ENCODE data around the gene PRDM16. TPM values are rescaled to one million over a fixed set of nuclear protein-coding genes. Genes with fewer than 3 reads are reported as not detected.

PRDM16 gene
- total RNA-seq, 1 donor from 2014 or later: 17.7 TPM

DNA sequence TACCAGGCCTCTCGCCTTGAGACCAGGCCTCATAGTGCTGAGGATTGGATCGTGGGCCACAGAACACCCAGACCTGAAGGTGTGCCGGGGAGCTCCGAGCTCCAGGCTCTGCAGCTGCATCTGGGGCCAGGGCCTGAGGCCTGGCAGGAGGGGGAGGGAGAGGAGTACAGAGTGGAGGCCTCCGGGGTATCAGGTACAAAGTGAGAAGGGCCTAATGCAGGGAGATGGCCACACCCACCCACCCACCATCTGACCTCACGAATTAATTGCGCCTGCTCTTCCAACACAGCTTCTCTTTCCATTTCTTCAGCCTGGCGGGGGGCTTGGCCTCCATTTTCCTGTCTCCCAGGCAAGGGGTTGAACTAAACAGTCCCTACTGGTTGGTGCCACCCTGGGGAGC, 286.1 kb downstream of the PRDM16 start:
- intact Hi-C loops (cut with micrococcal nuclease): no loop called here
- no peak for DNase-seq
- no peak for ATAC-seq

DNA sequence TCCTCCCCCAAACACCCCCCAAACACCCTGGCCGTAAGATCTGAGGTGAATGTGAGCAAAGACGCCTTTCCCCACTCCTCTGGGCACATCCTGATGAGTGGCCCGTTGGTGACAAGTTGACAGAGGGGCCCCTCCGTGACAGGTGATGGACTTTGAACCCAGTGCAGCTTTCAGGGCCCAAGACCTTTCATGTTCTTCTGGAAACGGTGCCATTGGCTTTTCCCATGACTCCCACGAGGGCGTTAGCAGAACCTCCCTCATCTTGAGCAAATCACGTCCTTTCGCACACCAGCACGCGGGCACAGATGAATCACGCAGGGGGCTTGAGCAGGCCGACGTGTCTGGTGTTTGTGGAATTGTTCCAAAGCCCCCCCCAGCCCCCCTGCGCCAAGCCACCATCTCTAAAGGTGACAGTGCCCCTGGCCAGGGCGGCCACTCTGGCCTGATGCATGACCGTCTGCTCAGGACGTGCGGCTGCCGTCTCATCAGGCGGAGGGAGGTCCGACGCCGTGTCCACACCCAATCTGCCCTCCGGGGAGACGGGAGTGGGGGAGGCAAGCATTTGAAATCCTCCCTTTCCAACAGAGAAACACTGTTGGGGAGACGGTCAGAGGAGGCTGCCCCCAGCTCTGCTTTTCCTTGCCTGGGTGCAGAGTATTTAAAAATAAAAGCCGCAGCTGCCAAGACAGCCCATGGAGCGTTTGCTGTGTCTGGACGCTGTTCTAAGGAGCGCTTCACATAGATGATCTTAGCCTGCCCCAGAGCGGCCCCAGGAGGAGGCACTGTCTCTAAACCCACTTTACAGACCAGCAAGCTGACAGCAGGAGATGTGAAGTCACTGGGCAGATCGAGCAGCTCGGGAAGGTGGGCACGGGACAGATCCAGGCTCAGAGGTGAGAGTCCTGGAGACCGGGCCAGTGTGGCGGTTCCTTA, 287.2 kb downstream of the PRDM16 start:
- intact Hi-C loops (cut with micrococcal nuclease): no loop called here
- no peak for DNase-seq
- no peak for ATAC-seq

DNA sequence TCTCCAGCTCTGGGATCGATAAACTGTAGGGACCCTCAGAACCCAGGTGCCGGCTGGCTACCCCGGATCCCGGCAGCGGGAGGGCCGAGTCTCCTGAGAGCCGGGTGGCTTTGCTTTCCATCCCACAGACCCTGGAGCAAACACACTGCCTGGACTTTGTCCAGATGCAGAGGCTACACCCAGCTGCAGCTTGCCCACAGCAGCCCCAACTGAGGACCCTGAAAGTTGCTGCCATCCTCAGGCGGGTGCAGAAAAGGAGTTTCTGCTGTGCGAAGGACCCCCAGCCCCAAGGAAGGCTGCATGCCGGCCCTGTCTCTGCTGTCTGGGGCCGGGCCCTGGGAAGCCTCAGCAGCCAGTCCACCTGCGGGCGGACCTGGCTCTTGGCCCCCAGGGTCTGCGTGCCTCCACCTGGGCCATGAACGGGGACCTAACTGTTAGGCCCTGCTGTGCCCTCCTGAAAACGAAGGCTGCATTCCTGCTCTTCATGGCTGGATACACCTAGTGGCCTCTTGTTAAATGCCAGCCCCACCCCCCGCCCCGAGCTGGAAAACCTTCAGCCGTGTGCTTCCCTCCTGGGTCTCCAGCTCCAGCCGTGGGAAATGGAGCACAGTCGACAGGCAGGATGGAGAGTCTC, 287.9 kb downstream of the PRDM16 start:
- ATAC-seq: no peak
- no peak for DNase-seq
- intact Hi-C loops (cut with micrococcal nuclease): no loop called here

- intact Hi-C loops (cut with micrococcal nuclease): no loop called here
- ATAC-seq (no peak), DNase-seq (no peak)
These were observed 288.7 kb downstream of the PRDM16 start for GRCh38 chr1:3357526-3358297.

GRCh38 chr1:3359351-3359750, 290.3 kb downstream of the PRDM16 start:
- DNase-seq (no peak), ATAC-seq (no peak)
- intact Hi-C loops (cut with micrococcal nuclease): no loop called here

DNA sequence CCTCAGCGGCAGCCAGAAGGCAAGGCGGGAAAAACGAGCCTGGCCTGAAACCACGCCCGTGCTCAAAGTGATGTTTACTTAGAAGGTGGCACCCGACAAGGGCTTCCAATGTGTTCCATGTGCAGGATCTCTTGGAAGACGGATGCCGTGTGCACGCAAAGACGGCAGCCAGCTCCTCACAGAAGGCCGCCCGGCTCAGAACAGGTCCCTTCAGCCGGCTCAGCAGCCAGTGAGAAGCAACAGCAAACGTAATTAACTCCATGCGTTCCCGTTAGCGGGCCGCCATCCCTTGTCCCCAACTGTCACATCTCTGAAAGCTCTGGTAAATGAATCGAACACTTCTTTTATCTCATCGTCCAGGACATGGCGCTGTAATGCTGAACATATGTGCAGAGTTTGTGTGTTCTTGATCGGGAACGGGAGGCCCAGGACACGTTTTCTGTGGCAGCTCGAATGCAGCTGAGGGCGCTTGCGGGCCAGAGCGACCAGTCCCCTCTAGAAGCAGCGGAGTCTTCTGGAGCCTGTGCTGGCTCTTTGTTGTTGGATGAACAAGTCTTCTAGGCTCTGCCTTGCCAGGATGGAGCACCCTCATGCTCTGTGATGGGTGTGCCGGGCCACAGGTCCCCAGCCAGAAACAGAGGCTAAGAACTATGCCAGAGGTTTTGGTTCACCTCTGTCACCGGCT, 290.9 kb downstream of the PRDM16 start:
- ATAC-seq: no peak
- intact Hi-C loops (cut with micrococcal nuclease): no loop called here
- no peak for DNase-seq

DNA sequence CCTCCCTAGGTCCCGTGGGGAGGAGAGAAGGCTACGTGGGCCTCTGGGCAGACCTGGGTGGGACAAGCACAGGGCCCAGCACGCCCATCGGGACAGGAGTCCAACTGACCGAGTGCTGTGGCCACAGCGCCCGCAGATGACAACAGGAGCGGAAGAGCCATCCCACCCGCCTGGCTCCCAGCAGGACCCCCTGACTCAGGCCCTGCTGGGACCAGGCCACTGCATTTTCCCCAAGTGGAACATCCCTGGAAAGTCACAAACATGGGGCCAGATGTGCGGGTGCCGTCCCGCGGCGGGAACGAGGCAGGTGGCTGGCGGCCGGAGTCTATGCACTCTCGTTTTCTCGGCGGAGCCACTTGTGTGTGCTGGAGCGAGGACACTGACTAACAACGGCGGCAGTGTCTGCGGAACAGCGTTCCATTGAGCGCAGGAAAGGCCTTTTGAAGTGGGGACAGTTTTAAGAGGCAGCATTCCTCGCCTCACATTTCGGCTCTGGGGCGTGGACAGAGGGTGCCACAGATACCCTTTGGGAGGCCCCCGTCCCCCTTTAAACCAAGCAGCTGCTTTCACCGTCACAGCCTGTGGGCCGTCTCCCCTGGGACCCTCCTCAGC, 291.7 kb downstream of the PRDM16 start:
- DNase-seq: no peak
- intact Hi-C loops (cut with micrococcal nuclease): no loop called here
- peak; percentile 46 for ATAC-seq

- DNase-seq: no peak
- no peak for ATAC-seq
- intact Hi-C loops (cut with micrococcal nuclease): no loop called here
These were observed 294.0 kb downstream of the PRDM16 start for GRCh38 chr1:3363023-3363422.

DNA sequence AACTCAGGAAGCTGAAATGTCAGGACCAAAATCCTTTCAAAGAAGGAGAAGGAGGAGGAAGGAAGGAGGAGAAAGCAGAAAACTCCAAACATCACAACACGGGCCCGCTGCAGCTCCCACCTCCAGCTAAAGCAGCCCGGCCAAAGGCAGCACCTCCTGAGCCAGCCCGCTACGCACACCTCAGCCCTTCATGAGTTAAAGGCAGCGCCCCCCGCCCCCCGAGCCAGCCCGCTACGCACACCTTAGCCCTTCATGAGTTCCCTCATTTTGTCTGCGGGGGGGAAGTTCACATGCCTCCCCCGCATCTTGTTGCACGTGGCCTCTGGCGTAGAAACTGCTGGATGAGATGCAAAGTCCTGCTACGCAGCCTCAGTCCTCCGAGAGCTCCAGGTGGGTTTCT, 294.8 kb downstream of the PRDM16 start:
- intact Hi-C loops (cut with micrococcal nuclease): no loop called here
- DNase-seq: no peak
- no peak for ATAC-seq

DNA sequence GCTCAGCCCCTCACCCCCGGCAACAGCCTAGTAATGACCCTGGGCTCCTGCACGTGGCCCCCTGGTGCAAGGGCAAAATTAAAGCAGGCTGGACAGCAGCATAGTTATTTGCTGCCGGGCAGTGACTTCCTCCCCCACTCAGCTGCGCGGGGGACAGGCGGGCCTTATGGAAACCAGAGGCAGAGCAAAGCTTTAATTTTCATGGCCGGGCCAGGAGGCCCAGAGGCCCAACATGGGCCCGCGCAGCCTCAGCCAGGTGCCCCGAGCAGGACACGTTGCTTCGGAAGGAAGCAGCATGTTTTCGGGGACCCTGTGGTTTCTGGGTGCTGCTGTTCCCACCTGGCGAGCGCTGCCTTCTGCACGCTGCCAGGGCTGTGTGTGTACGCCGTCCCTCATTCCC, 295.5 kb downstream of the PRDM16 start:
- ATAC-seq (no peak), DNase-seq (no peak)
- intact Hi-C loops (cut with micrococcal nuclease): no loop called here

- ATAC-seq (no peak), DNase-seq (no peak)
- intact Hi-C loops (cut with micrococcal nuclease): no loop called here
These were observed 296.0 kb downstream of the PRDM16 start for GRCh38 chr1:3364983-3365382.

DNA sequence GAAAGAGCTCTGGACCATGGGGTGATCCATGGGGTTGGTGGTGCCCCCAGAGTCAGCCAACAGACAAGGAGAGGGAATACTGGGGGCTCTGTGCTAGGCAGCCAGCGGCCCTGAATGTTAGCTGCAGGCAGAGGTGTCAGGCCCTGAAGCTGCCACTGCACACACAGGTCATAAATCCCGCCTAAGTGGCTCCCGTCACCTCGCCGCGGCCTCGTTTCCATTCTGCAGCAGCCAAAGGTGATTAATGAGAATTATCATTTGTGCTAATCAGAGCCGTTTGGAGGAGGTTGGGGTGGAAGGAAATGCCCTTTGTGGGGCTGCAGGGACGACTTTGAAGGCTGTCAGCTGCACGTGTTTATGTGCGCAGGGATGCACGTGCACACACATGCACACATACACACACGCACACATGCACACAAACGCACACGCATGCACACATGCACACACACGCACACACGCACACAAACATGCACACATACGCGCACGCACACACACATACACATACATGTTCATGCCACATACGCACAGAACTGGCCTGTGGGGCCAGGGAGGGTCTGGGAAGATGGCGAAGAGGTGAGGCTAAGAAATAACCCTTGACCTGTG, 296.6 kb downstream of the PRDM16 start:
- no peak for ATAC-seq
- DNase-seq: no peak
- intact Hi-C loops (cut with micrococcal nuclease): no loop called here

GRCh38 chr1:3366126-3367051, 297.4 kb downstream of the PRDM16 start:
- intact Hi-C loops (cut with micrococcal nuclease): no loop called here
- ATAC-seq (peak; percentile 53), DNase-seq (peak; percentile 70)

DNA sequence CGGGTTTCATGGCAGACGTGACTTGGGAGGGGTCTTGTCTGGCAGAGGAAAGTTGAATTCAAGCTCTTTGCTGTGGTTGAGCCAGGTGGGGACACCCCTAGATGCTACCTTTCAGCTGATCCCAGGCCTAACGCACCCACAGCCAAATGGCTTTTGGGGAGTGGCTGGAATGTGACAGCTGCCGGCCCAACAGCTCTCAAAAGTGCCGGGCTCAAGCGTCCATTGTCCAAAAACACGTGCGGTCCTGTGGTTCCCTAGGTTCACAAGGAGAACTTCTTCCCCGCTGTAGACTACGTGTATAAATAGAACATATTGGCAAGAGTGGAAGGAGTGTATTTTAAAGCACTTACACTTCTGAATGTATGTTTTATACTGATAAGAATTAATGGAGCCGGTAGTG, 298.4 kb downstream of the PRDM16 start:
- DNase-seq (no peak), ATAC-seq (peak; percentile 24)
- intact Hi-C loops (cut with micrococcal nuclease): no loop called here

GRCh38 chr1:3368059-3368458, 299.1 kb downstream of the PRDM16 start:
- ATAC-seq (no peak), DNase-seq (no peak)
- intact Hi-C loops (cut with micrococcal nuclease): no loop called here

GRCh38 chr1:3368711-3369445, 299.9 kb downstream of the PRDM16 start:
- DNase-seq (no peak), ATAC-seq (no peak)
- intact Hi-C loops (cut with micrococcal nuclease): no loop called here

All from left ventricle myocardium superior (tissue), 1 donor.